ENCODE results near the gene DCN.
"Not testable (repeated sequence)": the region's sequence is repeated elsewhere in the genome, so short reads cannot be mapped to it uniquely, and the experiment has no call there.

DCN gene, protein sequence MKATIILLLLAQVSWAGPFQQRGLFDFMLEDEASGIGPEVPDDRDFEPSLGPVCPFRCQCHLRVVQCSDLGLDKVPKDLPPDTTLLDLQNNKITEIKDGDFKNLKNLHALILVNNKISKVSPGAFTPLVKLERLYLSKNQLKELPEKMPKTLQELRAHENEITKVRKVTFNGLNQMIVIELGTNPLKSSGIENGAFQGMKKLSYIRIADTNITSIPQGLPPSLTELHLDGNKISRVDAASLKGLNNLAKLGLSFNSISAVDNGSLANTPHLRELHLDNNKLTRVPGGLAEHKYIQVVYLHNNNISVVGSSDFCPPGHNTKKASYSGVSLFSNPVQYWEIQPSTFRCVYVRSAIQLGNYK

DNA sequence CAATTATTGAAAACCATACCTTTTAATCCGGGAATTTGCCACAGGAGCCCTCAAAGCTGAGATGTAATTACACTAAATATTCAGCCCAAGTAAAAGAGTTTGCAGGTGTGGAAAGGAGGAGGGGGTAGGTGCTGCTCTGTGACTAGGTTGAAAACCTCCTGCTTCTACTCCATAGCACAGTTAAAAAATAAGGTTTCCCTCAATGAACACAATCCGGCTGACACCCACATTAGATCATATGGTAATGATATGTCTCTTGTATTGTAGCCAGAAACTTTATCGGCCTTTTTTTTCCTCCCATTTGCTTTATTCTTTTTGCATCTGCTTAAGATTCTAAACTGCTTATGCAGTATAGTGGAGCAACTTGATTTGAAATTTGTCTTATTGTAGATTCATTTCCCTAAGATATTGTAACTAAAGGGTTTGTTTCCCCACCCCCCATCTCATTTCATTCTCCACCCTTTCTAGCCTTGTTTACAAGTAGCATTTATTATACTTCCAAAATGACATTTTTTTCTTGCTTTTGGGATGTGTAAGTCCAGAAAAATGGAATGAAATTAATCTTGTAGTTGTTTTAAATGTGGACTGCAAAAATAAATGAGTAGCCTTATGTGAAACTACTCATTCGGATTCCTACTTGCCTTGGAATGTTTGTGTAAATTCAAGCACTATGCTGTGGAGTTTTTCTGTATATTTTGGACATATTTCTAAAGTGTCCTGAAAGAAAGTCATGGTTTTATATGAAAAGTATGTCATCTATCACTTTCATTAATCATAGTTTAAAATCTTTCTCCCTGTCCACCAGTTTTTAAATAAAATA lies at the start of gene DCN:
Gene DCN, minus strand, starts transcription at position 182 of the 820 bp plus-strand sequence. CDS start 4,265 bp downstream, outside the sequence.
- DNase-seq: no peak

DNA sequence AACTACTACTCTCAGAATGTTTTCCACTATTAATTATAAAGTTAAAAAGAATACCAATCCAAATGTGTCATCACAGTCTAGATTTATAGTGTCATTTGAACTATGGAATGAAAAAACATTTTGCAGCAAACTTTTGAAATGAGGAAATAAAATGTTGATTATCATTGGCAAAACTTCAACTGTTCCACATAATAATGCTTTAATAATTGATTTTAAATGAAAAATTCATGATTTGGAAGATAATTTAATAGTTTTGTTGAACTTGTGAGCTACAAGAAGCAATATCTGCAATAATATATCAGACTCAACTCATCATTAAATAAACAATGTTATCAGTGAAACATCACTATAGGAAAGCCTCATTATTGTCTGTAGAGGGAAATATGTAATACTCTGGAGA lies 48.2 kb upstream of the DCN start:
- DNase-seq: no peak

DNA sequence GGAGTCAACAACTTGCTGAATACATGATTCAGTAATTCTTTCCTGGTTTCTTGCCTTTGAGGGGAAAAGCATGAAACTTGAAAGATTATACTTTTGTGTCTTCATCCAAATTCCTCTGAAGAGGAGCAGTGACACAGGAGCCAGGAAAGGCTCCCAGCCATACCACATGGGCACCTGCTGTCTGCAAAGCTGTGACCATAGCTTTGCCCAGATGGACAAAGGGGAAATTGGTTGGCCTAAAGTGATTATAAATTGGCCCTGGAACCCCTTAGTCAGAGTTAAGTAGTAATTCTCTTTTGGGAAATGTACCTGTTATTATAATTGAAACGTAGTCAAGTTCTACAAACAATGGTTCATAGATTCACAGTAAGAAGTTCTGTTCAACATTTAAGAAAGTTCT lies 44.3 kb upstream of the DCN start:
- DNase-seq: no peak

DNA sequence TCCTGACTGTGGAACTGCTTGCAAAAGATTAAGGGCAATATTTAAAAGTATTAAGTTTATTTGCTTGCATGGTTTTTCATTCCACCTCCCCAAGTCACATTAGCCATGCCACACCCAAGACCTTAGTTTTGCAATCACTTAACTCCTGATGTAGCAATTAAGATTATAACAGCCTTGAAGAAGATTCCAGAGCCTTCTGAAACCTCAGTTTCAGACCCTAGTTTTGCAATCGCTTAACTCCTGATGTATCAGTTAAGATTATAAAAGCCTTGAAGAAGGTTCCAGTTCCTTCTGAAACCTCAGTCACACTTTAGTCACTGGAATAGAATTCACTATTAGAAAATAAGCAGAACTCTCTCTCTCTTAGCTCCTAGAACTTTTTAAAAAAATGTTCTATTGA lies 42.7 kb upstream of the DCN start:
- DNase-seq: no peak

DNA sequence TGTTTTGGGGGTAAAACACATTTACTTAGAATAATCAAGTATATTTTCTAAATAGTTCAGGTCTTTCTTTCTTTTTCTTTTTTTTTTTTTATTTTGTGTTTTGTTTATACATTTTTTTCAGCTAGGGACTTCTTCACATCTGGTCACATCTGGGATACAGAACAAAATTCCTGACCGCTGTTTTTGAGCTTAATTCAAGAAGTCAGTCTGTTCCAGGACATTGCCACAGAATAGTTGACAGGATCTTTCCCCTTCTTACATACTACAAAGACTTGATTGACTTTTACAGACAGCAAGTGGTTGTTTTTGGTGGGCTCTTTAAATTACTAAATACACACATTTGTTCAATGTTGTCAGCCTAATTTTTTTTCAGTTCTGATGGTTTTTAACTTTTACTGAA lies 41.8 kb upstream of the DCN start:
- no peak for DNase-seq

DNA sequence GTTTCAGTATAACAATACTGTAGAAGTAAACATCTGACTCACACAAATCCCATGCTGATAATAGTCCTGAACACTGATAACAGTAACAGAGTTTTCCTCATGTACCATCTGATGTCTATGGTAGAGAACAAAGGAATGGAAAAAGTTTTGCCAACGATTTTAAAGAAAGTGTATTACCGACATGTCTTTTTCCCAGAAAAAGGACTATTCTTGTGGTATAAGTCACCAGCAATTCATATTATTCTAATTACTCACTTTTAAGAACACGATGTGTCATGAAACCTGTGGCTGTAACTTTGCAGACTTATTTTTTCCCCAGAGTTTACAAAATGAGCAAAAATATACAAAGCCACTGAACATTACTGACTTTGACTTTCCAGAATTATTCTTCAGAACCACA lies 40.1 kb upstream of the DCN start:
- DNase-seq: no peak

DNA sequence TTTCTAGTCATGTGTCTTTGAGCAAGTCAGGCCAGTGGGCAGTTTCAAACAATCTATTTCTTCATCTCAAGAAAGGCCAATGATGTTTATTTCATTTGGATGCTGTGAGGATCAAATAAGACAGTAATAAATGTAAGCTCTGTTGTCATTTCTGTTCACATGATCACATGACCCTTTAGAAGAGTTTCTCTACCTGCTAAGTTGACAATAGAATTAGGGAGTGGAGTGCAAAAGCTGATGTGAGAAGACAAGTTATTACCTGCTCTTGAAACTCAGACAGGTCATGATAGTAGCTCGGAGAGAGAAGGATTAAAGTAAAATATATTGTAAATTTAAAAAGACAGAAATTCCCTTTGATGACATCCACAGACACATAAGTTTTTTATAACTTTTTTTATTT lies 37.3 kb upstream of the DCN start:
- DNase-seq: no peak

DNA sequence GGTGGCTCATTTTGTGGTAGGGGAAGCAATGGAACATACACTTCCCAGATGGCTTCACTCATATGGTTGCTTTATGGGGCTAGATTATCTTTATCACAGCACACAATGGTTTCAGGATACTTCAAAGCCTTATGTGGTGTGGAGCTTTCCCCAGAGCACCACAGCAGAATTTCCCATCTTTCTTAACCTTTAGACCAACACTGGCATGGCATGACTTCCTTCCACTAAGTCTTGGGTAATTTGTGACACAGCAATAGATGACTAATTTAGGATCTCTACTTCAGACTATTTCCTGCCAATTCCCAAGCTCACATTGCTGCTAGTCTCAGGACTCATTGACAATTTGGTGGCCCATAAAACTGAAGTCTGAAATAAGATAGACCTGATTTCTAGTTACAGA lies 36.9 kb upstream of the DCN start:
- DNase-seq: no peak

DNA sequence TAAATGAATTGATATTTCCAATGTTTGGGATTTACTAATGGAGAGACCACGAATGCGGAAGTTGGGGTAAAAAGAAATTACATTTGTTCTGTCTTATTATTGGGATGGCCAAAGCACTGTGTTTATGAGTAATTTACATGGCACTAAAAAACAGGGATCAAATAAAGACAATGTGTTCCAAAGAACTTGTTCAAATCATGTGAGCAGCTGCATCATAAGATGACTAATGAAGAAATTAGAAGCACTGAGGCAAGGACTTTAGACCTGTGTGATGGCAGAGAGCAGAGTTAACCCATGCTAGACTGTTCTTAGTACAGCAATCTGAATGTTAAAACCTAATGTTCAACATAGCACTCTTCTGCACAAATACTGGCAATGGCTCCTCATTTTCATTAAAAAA lies 34.3 kb upstream of the DCN start:
- DNase-seq: no peak

DNA sequence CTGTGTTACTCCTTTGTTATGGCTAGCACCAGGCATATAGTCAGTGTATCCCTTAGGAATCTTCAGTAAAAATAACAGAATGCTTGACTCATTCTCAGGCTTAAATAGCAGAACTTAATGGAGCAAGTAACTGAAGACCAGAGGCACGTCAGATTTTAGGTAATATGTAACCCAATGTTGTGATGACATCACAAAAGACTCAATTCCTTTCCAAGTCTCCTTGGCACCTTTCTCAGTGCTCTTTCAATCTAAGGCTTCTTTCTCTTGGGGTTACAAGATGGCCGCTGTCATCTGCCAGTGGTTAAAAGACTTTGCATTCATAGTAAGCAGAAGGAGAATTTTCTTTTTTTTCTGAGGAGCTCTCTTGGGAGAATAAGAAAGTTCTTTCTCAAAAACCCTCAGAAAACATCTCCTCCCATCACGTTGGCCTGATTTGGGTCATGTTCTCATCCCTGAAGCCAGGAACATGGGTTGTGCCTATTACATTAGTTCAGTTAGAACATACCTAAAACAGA lies 33.4 kb upstream of the DCN start:
- DNase-seq: no peak

DNA sequence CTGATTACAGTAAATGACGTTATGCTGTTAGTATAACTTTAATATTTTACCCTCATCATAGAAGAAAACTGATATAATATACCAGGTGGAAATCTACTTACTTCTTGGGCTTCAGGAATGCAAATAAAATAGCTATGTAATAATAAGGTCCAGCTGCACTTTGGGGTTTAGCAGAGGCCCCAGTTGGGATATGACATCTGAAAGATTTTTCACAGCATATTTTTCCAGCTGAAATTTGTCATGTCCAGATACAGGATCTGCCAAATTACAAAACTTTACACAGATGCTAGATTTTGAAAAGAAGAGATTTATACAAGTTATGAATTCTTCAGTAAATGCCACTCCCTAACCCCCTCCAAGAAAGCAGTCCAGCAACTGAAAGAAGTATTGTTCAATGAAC lies 29.2 kb upstream of the DCN start:
- DNase-seq: no peak

DNA sequence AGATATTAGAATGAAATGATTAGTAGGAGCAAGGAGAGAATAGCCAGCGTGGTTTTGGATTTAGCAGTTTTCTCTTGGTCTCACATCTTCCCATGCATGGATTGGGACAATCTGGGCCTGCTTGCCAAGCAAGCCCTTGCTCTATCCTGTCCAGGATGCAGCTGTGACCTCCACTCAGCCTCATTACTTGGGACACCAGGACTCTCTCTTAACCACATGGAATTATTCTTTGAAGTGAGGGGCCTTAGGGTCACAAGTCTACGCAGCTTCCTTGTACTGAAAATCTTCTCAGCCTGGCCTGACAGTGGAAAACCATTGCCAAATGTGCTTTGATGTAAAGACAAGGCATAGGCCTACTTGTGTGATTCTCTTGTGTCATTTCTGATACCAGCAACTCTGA lies 28.0 kb upstream of the DCN start:
- no peak for DNase-seq

DNA sequence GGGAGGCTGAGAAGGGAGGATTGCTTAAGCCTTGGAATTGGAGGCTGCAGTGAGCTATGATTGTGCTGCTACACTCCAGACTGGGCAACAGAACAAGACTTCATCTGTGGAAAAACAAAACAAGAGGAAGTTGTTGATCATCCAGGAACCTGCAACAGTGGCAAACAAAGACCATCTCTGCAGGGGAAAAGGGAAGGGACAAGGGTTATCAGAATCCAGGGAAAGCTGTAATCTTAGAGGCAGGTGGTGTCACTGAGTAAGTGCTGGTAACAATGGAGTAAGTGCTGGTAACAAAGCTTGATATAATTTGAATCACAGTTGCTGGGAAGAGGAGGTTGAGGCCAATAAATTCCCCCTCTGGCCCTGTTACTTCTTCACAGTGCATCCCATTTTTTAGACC lies 27.5 kb upstream of the DCN start:
- no peak for DNase-seq

DNA sequence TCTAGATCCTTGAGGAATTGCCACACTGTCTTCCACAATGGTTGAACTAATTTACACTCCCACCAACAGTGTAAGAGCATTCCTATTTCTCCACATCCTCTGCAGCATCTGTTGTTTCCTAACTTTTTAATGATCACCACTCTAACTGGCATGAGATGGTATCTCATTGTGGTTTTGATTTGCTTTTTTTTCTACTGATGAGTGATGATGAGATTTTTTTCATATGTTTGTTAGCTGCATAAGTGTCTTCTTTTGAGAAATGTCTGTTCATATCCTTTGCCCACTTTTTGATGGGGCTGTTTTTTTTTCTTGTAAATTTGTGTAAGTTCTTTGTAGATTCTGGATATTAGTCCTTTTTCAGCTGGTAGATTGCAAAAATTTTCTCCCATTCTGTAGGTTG lies 24.7 kb upstream of the DCN start:
- not testable (repeated sequence) for DNase-seq

DNA sequence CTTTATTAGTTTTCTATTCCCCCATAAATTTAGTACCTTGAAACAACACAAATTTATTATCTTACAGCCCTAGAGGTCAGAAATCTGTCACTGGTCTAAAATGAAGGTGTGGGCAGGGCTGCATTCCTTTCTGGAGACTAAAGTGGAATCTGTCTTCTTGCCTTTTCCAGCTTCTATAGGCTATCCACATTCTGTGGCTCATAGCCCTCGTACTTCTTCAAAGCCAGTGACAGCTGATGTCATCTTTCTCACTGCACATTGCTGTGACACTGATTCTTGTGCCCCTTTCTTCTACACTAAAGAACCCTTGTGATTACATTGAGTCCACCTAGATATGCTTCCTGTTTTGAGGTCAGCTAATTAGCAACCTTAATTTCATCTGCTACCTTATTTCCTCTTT lies 23.2 kb upstream of the DCN start:
- no peak for DNase-seq

DNA sequence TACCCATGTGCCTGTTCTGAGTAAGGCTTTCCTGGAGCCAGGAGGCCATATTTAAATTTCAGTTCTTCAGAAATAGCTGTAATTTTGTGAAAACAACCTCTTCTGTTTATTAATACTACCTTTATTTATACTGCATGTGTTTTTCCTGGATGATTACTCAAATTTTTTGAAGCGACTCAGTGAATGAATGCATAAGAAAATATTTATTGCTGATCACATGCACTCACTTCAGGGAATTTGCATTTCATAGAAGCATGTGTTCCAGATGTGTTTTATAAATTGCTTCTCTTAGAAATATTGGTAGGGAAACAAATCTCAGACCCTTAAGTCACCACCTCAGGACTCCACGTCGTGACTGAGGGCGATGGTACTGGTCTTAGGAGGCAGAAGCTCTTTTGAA lies 21.8 kb upstream of the DCN start:
- DNase-seq: no peak

DNA sequence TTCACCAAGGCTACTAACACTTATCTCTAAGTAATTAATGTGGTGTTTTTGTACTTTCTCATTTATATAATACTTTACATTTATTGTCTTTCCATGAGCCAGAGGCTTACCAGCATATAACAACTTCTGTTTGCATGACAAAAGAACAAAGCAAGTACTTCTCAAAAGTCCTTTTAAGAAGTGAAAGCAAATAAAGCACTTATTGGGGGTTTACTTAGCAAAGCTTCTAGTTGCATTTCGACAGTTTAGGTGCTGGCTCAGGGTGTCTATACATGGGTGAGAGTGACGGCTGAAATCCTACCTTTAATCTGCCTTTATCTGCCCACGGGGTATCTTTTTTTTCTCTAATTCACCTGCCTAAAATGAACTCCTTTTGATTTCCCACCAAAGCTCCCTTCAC lies 21.0 kb upstream of the DCN start:
- no peak for DNase-seq

DNA sequence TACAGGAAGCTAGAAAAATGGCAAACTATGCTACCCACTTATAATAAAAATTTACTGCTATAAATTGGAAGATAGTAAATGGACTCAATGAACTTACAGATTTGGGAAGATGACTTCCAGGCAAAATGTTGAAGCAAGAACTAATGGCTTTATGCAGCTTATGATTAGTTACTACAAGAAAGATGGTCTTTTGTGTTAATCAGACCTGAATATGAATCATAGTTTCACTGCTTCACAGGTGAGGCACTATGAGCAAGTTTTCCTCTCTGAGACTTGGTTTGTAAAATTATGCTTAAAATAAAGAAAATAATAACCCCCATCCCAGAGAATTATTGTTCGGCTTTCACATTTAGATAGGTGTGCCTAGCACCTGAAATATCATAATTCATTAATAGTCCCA lies 19.8 kb upstream of the DCN start:
- DNase-seq: no peak

DNA sequence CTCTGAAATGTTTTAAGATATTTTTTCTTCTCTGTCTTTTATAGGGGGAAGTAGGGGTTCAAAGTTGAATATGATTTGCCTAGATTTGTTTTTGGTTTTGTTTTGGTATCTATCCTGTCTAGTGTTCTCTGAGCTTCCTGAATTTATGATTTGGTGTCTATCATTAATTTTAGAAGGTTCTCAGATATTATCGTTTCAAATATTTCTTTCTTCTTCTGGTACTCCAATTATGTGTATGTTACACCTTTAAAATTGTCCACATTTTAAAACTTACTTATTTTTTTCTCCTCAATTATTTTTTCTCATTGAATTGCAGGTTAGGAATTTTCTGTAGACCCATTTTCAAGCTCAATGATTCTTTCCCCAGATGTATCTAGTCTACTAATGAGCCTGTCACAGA lies 13.8 kb upstream of the DCN start:
- no peak for DNase-seq

DNA sequence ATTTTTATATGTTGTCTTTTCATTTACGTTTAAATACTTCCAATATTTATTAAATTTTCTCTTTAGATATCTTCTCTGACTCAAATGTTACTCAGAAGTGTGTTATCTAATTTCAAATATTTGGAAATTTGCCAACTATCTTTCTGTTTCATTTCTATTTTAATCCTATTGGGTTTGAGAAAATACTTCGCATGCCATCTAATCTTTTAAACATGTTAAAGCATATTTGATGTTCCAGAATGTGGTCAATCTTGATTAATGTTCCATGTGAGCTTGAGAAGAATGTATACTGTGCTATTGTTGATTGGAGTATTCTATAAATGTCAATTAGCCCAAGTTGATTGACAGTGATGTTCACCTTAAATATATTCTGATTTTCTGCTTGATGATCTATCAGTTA lies 11.9 kb upstream of the DCN start:
- DNase-seq: no peak

DNA sequence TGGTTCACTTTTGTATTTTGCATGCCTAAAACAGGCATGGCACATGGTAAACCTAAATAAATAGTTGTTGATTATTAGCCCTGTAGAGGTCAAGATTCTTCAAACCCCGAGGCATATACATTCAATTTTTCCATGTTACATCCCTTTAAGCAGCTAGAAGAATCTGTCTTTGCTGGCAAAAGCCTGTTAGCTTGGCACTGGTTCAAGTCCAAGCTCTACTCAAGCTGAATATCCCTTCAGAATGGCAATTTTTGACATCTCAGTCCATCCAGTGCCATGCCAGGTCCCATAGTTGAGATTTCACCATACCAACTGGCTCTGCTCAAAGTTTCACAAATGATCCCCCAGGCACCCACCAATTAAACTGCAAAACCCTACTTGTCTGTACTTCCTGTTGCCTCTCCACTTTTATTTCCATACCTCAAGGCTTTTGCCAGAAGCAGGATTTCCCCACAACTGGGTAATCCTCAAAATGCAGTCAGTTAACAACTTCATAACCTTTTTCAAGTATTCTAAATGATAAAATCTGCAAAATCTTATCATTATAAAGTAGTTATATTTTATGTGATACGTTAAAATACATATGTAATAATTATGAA lies 9.0 kb upstream of the DCN start:
- no peak for DNase-seq

DNA sequence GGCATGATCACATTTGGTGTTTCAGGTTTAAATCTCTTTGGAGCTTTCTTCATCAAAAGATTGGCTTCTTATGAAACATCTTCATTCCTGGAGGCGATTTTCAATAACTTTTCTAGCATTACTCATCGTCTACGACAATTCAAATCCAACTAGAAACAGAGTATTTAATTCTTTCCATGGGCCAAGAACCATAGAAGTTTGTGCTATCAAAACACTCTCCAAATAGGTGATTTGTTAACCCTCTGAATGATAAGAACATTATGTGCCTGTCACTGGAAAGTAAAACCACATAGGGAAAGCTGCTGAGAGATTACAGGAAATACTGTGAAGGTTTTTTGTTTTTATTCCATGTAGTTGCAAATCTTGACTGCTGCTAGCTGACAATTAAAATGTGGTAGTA lies 6.9 kb upstream of the DCN start:
- no peak for DNase-seq

DNA sequence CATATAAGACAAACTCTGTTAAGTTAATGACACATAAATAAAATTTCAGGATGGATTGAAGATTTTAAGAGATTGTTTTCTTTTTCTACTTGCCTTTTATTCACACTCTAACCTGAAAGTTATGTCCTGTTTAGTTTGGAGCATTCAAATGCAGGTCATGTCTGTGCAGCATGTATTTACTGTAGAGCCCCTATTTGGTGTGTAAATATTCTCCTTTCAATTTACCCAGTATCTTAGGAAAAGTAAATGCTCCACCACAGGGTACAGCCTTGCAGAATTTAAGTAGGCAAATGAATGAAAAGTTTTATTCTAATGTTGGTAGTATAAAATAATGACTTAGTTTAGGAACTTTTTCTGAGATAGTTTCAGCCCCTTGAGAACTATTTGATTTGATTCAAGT lies 6.2 kb upstream of the DCN start:
- no peak for DNase-seq

DNA sequence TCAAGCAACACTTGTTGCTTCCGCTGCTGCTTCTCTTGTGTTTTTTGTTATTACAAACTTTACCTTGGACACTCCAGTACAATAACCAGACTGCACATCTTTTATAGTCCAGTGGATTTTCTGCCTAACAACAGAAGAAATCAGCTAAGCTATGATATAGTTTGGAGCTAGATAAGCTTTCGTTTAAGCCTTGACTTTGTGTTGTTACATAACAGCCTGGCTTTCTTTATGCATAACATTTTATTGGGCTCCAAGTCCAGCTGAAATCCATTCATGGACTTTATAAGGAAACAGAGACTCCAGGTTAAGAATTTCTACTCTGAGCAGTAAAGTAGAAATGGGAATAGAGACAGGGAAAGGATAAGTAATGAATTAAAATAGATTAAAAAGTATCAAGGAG lies 3.5 kb upstream of the DCN start:
- no peak for DNase-seq
